PC-9 (cell line): ENCODE data around the gene PHYH.

Source experiments
- EZH2 ChIP-seq: fragments of 200-600 bp; sonication (generic); IDR thresholded peaks from 2 replicates; pipeline ENCODE4 v1.8.0; 2017; ENCODE audit warnings: antibody characterized with exemption, low read depth
- TF ChIP-seq, protein P1 (sequence below): fragments of 200-600 bp; sonication (generic); conservative IDR thresholded peaks from 2 replicates; pipeline ENCODE4 v1.6.1; 2017; ENCODE audit warnings: mixed run types, antibody characterized with exemption, mild to moderate bottlenecking, moderate library complexity

DNA sequence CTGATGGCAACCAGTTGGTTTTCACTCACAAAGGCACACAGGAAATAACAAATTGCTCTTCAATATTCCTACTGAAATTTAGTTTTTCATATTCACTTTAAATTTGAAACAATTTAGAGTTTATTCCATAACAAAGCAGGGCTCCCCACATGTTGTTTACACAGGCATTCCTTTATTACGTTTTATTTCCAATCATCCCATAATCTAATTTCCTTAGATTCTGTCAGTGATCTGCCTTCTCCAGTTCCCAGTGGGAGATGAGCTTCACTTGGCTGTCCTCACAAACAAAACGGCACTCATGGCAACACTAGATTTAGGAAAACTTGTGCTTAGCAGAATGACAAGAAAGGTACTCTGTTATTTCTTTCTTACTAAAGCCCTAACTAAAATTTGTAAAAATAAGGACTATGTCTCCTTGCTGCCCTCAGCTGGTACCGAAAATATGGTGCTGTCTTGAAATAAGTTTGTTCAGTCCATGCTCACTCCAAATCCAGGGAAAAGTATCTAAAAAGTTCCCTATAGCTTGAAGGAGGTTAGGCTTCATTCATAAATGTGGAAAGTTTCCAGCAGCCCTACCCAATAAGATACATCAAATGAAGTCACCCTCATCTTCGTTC lies 23.0 kb downstream of the PHYH start:
- no peak for TF ChIP-seq EZH2
- TF ChIP-seq, protein P1, sequence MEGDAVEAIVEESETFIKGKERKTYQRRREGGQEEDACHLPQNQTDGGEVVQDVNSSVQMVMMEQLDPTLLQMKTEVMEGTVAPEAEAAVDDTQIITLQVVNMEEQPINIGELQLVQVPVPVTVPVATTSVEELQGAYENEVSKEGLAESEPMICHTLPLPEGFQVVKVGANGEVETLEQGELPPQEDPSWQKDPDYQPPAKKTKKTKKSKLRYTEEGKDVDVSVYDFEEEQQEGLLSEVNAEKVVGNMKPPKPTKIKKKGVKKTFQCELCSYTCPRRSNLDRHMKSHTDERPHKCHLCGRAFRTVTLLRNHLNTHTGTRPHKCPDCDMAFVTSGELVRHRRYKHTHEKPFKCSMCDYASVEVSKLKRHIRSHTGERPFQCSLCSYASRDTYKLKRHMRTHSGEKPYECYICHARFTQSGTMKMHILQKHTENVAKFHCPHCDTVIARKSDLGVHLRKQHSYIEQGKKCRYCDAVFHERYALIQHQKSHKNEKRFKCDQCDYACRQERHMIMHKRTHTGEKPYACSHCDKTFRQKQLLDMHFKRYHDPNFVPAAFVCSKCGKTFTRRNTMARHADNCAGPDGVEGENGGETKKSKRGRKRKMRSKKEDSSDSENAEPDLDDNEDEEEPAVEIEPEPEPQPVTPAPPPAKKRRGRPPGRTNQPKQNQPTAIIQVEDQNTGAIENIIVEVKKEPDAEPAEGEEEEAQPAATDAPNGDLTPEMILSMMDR: peak; percentile 18; the same call in 1 of the 2 replicates
